Umbilical cord (tissue), 2 donors: ENCODE measurements around the gene KDM6A. TPM values are rescaled to one million over a fixed set of nuclear protein-coding genes. Genes with fewer than 3 reads are reported as not detected.
"Not testable (repeated sequence)": the region's sequence is repeated elsewhere in the genome, so short reads cannot be mapped to it uniquely, and the experiment has no call there.

ENCODE experiments used
- DNase-seq: peaks from one replicate; pipeline ENCODE4 v3.0.0-alpha.2; 2015; ENCODE audit warnings: low spot score
- total RNA-seq: library from RNA; depleted of rRNA; stranded (reverse); fragments of >200 nt; gene quantifications from one replicate; pipeline ENCODE4 v1.2.3, GENCODE V29; 2014; ENCODE audit warnings: low replicate concordance; ENCODE audit not compliant: insufficient read depth

KDM6A gene
- total RNA-seq, 1 donor from 2014 or later, result 24.3 TPM

- no peak for DNase-seq
These were observed 50.0 kb downstream of the KDM6A start for GRCh38 chrX:44922980-44923379.

- DNase-seq, result no peak
These were observed 54.4 kb downstream of the KDM6A start for GRCh38 chrX:44927398-44927797.

GRCh38 chrX:44931441-44931973, 58.5 kb downstream of the KDM6A start:
- no peak for DNase-seq

- DNase-seq, result no peak
These were observed 62.2 kb downstream of the KDM6A start for GRCh38 chrX:44935172-44935571.

- no peak for DNase-seq
These were observed 62.7 kb downstream of the KDM6A start for GRCh38 chrX:44935640-44936039.

GRCh38 chrX:44937606-44938005, 64.6 kb downstream of the KDM6A start:
- DNase-seq, result no peak

GRCh38 chrX:44938111-44938510, 65.1 kb downstream of the KDM6A start:
- no peak for DNase-seq

GRCh38 chrX:44940541-44940940, 67.6 kb downstream of the KDM6A start:
- not testable (repeated sequence) for DNase-seq

GRCh38 chrX:44943007-44943406, 70.0 kb downstream of the KDM6A start:
- no peak for DNase-seq

- no peak for DNase-seq
These were observed 71.9 kb downstream of the KDM6A start for GRCh38 chrX:44944894-44945293.

- no peak for DNase-seq
These were observed 72.7 kb downstream of the KDM6A start for GRCh38 chrX:44945736-44946135.

- DNase-seq, result no peak
These were observed 73.8 kb downstream of the KDM6A start for GRCh38 chrX:44946771-44947170.

GRCh38 chrX:44947995-44948394, 75.0 kb downstream of the KDM6A start:
- DNase-seq, result no peak

- DNase-seq, result no peak
These were observed 75.4 kb downstream of the KDM6A start for GRCh38 chrX:44948406-44948805.

GRCh38 chrX:44949125-44949524, 76.1 kb downstream of the KDM6A start:
- no peak for DNase-seq

- peak; percentile 38 for DNase-seq
These were observed 77.7 kb downstream of the KDM6A start for GRCh38 chrX:44950471-44951366.

- no peak for DNase-seq
These were observed 78.6 kb downstream of the KDM6A start for GRCh38 chrX:44951572-44952067.

GRCh38 chrX:44952329-44953027, 79.5 kb downstream of the KDM6A start:
- DNase-seq, result no peak

- no peak for DNase-seq
These were observed 80.9 kb downstream of the KDM6A start for GRCh38 chrX:44953734-44954502.

GRCh38 chrX:44954562-44954961, 81.6 kb downstream of the KDM6A start:
- no peak for DNase-seq

- no peak for DNase-seq
These were observed 84.9 kb downstream of the KDM6A start for GRCh38 chrX:44957848-44958247.

GRCh38 chrX:44958480-44958879, 85.5 kb downstream of the KDM6A start:
- no peak for DNase-seq
